Caco-2 (cell line): Measurements from ENCODE around the gene FBXW7. TPM values are rescaled to one million over a fixed set of nuclear protein-coding genes. Genes with fewer than 3 reads are reported as not detected.

Experiments used
- BruUV-seq: library from RNA; stranded (reverse); fragments of 400-500 nt; replicated peaks from 2 replicates; lab custom pipeline; 2021; lab: Mats Ljungman, UMichigan
- CTCF ChIA-PET: fragments of 300-600 bp; sonication (Branson Sonifier 250); formaldehyde crosslinking; loops from one replicate; lab custom pipeline; 2022; ENCODE audit warnings: antibody characterized with exemption; lab: Charles Lee
- POLR2A ChIA-PET: fragments of 300-600 bp; sonication (Branson Sonifier 250); formaldehyde crosslinking; loops from one replicate; lab custom pipeline; 2022; ENCODE audit warnings: antibody characterized with exemption; lab: Charles Lee
- DNase-seq, 2 experiments: peaks; one replicate each; pipeline versions ENCODE4 v3.0.0 to v3.0.0-alpha.2; 2020 to 2022
- H3K27me3 ChIP-seq: replicated peaks from 2 replicates; pipeline ENCODE4 v1.6.0; 2011; ENCODE audit warnings: low read length; ENCODE audit not compliant: control insufficient read depth, insufficient read depth
- H3K36me3 ChIP-seq: 2 replicates; pipeline ENCODE4 v1.5.1; 2011; ENCODE audit warnings: low read length; ENCODE audit not compliant: control insufficient read depth, insufficient read depth
- H3K4me1 ChIP-seq: fragments of 250-450 bp; sonication (Bioruptor Pico); 2 replicates; pipeline ENCODE4 v1.5.1; 2020; ENCODE audit warnings: mild to moderate bottlenecking
- H3K4me3 ChIP-seq: 2 replicates; pipeline ENCODE4 v1.5.1; 2011; ENCODE audit warnings: low read depth, mild to moderate bottlenecking, control low read depth, low read length
- H3K9me3 ChIP-seq: fragments of 250-450 bp; sonication (Bioruptor Pico); 2 replicates; pipeline ENCODE4 v1.5.1; 2020; ENCODE audit warnings: mild to moderate bottlenecking, moderate library complexity
- H3K27ac Mint-ChIP-seq: one replicate; pipeline ENCODE4 v1.8.0; 2022; ENCODE audit warnings: mixed read lengths; ENCODE audit not compliant: unreplicated experiment
- H3K27me3 Mint-ChIP-seq: one replicate; pipeline ENCODE4 v1.8.0; 2022; ENCODE audit warnings: mixed read lengths; ENCODE audit not compliant: insufficient read depth, unreplicated experiment
- H3K36me3 Mint-ChIP-seq: one replicate; pipeline ENCODE4 v1.8.0; 2022; ENCODE audit warnings: mild to moderate bottlenecking, mixed read lengths; ENCODE audit not compliant: insufficient read depth, unreplicated experiment
- H3K4me1 Mint-ChIP-seq: one replicate; pipeline ENCODE4 v1.8.0; 2022; ENCODE audit warnings: low read depth, mixed read lengths; ENCODE audit not compliant: unreplicated experiment
- H3K4me3 Mint-ChIP-seq: one replicate; pipeline ENCODE4 v1.8.0; 2022; ENCODE audit warnings: mild to moderate bottlenecking, moderate library complexity, mixed read lengths; ENCODE audit not compliant: unreplicated experiment
- H3K9me3 Mint-ChIP-seq: one replicate; pipeline ENCODE4 v1.8.0; 2022; ENCODE audit warnings: mixed read lengths; ENCODE audit not compliant: unreplicated experiment
- intact Hi-C: fragments of 100-400 bp; cut with micrococcal nuclease; formaldehyde crosslinking; loops from one replicate; pipeline ENCODE4 v1.10.0; 2022; ENCODE audit not compliant: unreplicated experiment
- total RNA-seq: library from RNA; stranded (reverse); gene quantifications from 2 replicates; pipeline ENCODE4 v1.2.3, GENCODE V29; 2022
- TF ChIP-seq, protein P1 (sequence below), 2 experiments: fragments of 200-600 bp in 1 of 2; IDR thresholded peaks; 1 replicate in 1 of 2; 2 replicates in 1 of 2; pipeline versions ENCODE4 v1.5.1 to v1.8.0; 2011 to 2022; ENCODE audit warnings: antibody characterized with exemption in 1 of 2, control low read depth in 1 of 2, inconsistent platforms in 1 of 2, low read depth in 1 of 2, low read length in 1 of 2, mild to moderate bottlenecking in 1 of 2, moderate library complexity in 1 of 2; ENCODE audit not compliant: insufficient read depth in 1 of 2, severe bottlenecking in 1 of 2, unreplicated experiment in 1 of 2

The FBXW7 gene
- total RNA-seq, 1 experiment from 2014 or later, result 34.1 TPM

DNA sequence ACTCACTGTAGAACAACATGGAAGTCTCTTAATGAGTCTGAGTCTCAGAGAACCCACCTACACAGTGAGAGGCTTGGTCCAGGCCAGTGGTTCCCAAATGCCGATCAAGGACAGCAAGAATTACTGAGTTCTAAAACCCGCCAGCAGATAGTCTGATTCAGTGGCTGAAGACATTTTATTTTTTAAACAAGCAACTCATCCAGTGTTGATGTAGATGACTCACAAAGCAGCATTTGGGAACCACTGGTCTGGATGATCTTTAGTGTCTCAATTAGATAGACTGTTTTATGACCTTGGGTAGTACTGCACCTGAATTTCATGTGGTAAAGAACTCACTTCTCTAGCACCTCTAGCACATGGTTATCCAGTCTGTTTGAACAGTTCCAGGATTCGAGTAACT, 193.6 kb downstream of the FBXW7 start:
- Mint-ChIP-seq H3K27ac (no peak overlapping the region), H3K9me3 (no peaks in the 10 kb centered on the region), H3K36me3 (peaks cover 7% of the 10 kb centered on the region), H3K4me1 (no peaks in the 10 kb centered on the region), H3K27me3 (no peaks in the 10 kb centered on the region), H3K4me3 (no peak overlapping the region)
- TF ChIP-seq, protein P1, sequence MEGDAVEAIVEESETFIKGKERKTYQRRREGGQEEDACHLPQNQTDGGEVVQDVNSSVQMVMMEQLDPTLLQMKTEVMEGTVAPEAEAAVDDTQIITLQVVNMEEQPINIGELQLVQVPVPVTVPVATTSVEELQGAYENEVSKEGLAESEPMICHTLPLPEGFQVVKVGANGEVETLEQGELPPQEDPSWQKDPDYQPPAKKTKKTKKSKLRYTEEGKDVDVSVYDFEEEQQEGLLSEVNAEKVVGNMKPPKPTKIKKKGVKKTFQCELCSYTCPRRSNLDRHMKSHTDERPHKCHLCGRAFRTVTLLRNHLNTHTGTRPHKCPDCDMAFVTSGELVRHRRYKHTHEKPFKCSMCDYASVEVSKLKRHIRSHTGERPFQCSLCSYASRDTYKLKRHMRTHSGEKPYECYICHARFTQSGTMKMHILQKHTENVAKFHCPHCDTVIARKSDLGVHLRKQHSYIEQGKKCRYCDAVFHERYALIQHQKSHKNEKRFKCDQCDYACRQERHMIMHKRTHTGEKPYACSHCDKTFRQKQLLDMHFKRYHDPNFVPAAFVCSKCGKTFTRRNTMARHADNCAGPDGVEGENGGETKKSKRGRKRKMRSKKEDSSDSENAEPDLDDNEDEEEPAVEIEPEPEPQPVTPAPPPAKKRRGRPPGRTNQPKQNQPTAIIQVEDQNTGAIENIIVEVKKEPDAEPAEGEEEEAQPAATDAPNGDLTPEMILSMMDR (IDR thresholded peaks at IDR 0.05; ENCODE audit: insufficient read depth in 1 of 2, low read depth in 1 of 2, low read length in 1 of 2, severe bottlenecking in 1 of 2, unreplicated experiment in 1 of 2), result no peak
- CTCF ChIA-PET, result no interaction called here
- Histone ChIP-seq H3K27me3 (no peaks in the 10 kb centered on the region), H3K4me3 (no peak overlapping the region), H3K36me3 (no peaks in the 10 kb centered on the region), H3K4me1 (no peaks in the 10 kb centered on the region), H3K9me3 (no peaks in the 10 kb centered on the region)
- intact Hi-C loops, result loop anchor here (10.0 kb wide), 2 partner anchors 237 to 577 kb away; partner anchors contain the start of gene GATB
- POLR2A ChIA-PET, result no interaction called here
- no peak for DNase-seq
- BruUV-seq, result no TSS peak

DNA sequence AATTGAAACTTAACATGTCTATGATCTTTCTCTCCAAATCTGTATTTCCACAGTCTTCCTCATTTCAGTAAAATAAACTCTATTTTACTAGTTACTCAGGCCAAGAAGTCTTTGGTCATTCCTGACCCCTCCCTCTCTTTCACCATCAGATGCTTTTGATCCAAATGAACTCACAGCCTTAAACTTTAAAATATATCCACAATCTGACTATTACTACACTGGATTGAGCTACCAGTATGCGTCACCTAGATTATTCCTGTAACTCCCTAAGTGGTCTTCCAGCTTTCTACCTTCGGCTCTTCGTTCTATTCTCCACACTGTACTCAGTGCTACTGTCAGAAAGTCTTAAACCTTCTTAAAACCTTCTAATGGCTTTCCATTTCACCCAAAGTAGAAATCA, 195.1 kb downstream of the FBXW7 start:
- POLR2A ChIA-PET, result no interaction called here
- no peak overlapping the region for H3K27ac Mint-ChIP-seq
- intact Hi-C loops, result loop anchor here (10.0 kb wide), 2 partner anchors 236 to 576 kb away; partner anchors contain the start of gene GATB
- no peaks in the 10 kb centered on the region for H3K27me3 ChIP-seq
- no peaks in the 10 kb centered on the region for H3K36me3 ChIP-seq
- H3K4me3 Mint-ChIP-seq, result no peak overlapping the region
- no TSS peak for BruUV-seq
- no peaks in the 10 kb centered on the region for H3K4me1 ChIP-seq
- H3K4me3 ChIP-seq, result no peak overlapping the region
- CTCF ChIA-PET, result no interaction called here
- no peaks in the 10 kb centered on the region for H3K9me3 ChIP-seq
- no peaks in the 10 kb centered on the region for H3K36me3 Mint-ChIP-seq
- H3K9me3 Mint-ChIP-seq, result no peaks in the 10 kb centered on the region
- H3K27me3 Mint-ChIP-seq, result no peaks in the 10 kb centered on the region
- no peak for DNase-seq
- TF ChIP-seq, protein P1 (IDR thresholded peaks at IDR 0.05; ENCODE audit: insufficient read depth in 1 of 2, low read depth in 1 of 2, low read length in 1 of 2, severe bottlenecking in 1 of 2, unreplicated experiment in 1 of 2), result no peak
- H3K4me1 Mint-ChIP-seq, result no peaks in the 10 kb centered on the region

DNA sequence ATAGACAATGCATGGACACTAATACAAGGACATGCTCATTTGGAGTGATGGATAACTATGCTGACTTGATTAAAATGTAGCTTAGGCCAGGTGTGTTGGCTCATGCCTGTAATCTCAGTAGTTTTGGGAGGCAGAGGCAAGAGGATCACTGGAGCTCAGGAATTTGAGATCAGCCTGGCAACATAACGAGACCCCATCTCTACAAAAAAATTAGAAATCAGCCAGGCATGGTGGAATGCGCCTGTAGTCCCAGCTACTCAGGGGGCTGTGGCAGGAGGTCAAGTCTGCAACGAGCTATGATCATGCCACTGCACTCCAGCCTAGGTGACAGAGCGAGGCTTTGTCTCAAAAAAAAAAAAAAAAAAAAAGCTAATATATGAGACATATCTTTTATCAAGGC, 196.3 kb downstream of the FBXW7 start:
- DNase-seq, result no peak
- intact Hi-C loops, result no loop called here
- H3K4me3 ChIP-seq, result no peak overlapping the region
- ChIA-PET POLR2A (no interaction called here), CTCF (interaction anchor here (0.7 kb wide), 1 partner anchor 1232 kb away, joined by 6 read pairs; no protein-coding TSS in a partner anchor)
- Mint-ChIP-seq H3K4me3 (no peak overlapping the region), H3K36me3 (no peaks in the 10 kb centered on the region), H3K4me1 (no peaks in the 10 kb centered on the region), H3K27me3 (no peaks in the 10 kb centered on the region), H3K9me3 (no peaks in the 10 kb centered on the region), H3K27ac (no peak overlapping the region)
- no peaks in the 10 kb centered on the region for H3K27me3 ChIP-seq
- no peaks in the 10 kb centered on the region for H3K4me1 ChIP-seq
- TF ChIP-seq, protein P1 (IDR thresholded peaks at IDR 0.05; ENCODE audit: insufficient read depth in 1 of 2, low read depth in 1 of 2, low read length in 1 of 2, severe bottlenecking in 1 of 2, unreplicated experiment in 1 of 2), result no peak
- no TSS peak for BruUV-seq
- no peaks in the 10 kb centered on the region for H3K9me3 ChIP-seq
- H3K36me3 ChIP-seq, result no peaks in the 10 kb centered on the region
